Common myeloid progenitor, CD34-positive (primary cell): ENCODE measurements around the gene RBMS1.

Experiments used
- CTCF ChIA-PET: fragments of 350-600 bp; sonication (Branson Sonifier 250); formaldehyde crosslinking; loops from one replicate; lab custom pipeline; 2021; ENCODE audit warnings: antibody characterized with exemption; lab: Charles Lee
- POLR2A ChIA-PET: fragments of 350-600 bp; sonication (Branson Sonifier 250); formaldehyde crosslinking; loops from one replicate; lab custom pipeline; 2021; ENCODE audit warnings: antibody characterized with exemption; lab: Charles Lee
- DNase-seq, 3 donors: peaks; one replicate each; pipeline versions ENCODE4 v3.0.0 to v3.0.0-alpha.2; 2013
- H3K27ac ChIP-seq, 2 experiments: 1 replicate in 1 of 2; 2 replicates in 1 of 2; pipeline ENCODE4 v1.7.0; 2013; ENCODE audit warnings: inconsistent platforms in 2 of 2, low read length in 2 of 2, mild to moderate bottlenecking in 2 of 2, low read depth in 1 of 2, moderate library complexity in 1 of 2; ENCODE audit not compliant: severe bottlenecking in 2 of 2, insufficient read depth in 1 of 2, poor library complexity in 1 of 2
- H3K27me3 ChIP-seq, 5 experiments: replicated peaks in 2 of 5; 1 replicate in 3 of 5; 2 replicates in 2 of 5; pipeline versions ENCODE4 v1.6.1 to v1.7.0; 2013; ENCODE audit warnings: low read length in 4 of 5, mild to moderate bottlenecking in 2 of 5, moderate library complexity in 2 of 5, inconsistent platforms in 1 of 5; ENCODE audit not compliant: insufficient read depth in 5 of 5, control insufficient read depth in 4 of 5
- H3K36me3 ChIP-seq, 4 experiments: 1 replicate in 2 of 4; 2 replicates in 2 of 4; pipeline versions ENCODE4 v1.6.1 to v1.7.0; 2013; ENCODE audit warnings: low read length in 3 of 4, control low read depth in 1 of 4, mild to moderate bottlenecking in 1 of 4; ENCODE audit not compliant: control insufficient read depth in 4 of 4, insufficient read depth in 4 of 4
- H3K4me1 ChIP-seq, 4 experiments: 1 replicate in 3 of 4; 2 replicates in 1 of 4; pipeline versions ENCODE4 v1.6.1 to v1.7.1; 2013; ENCODE audit warnings: low read length in 3 of 4, mild to moderate bottlenecking in 3 of 4, control low read depth in 1 of 4, inconsistent platforms in 1 of 4, moderate library complexity in 1 of 4; ENCODE audit not compliant: control insufficient read depth in 4 of 4, insufficient read depth in 4 of 4; ENCODE audit errors: control extremely low read depth in 1 of 4
- H3K4me3 ChIP-seq, 7 experiments: 1 replicate in 4 of 7; 2 replicates in 3 of 7; pipeline versions ENCODE4 v1.5.1 to v1.7.0; 2013; ENCODE audit warnings: mild to moderate bottlenecking in 7 of 7, low read length in 6 of 7, moderate library complexity in 6 of 7, inconsistent platforms in 2 of 7, low read depth in 2 of 7, control low read depth in 1 of 7; ENCODE audit not compliant: insufficient read depth in 4 of 7, control insufficient read depth in 1 of 7; ENCODE audit errors: extremely low read depth in 1 of 7
- H3K9me3 ChIP-seq, 5 experiments: 1 replicate in 4 of 5; 2 replicates in 1 of 5; pipeline versions ENCODE4 v1.6.1 to v1.7.1; 2013; ENCODE audit warnings: low read length in 4 of 5, mild to moderate bottlenecking in 2 of 5, inconsistent platforms in 1 of 5, low read depth in 1 of 5, moderate library complexity in 1 of 5; ENCODE audit not compliant: control insufficient read depth in 4 of 5, insufficient read depth in 2 of 5; ENCODE audit errors: control extremely low read depth in 1 of 5
- WGBS: methylation state at CpG from one replicate; pipeline ENCODE4 v1.1.5; 2013; ENCODE audit not compliant: insufficient coverage; 5-methylcytosine and 5-hydroxymethylcytosine counted together

RBMS1 gene

GRCh38 chr2:160465002-160465401 is 28.6 kb downstream of the RBMS1 start:
- DNase-seq = no peak
- WGBS = 100% methylated on average over 2 of the region's 2 CpGs
- H3K27ac ChIP-seq = no peak overlapping the region
- ChIA-PET CTCF (no interaction called here), POLR2A (no interaction called here)
- no peak overlapping the region for H3K4me3 ChIP-seq
- H3K9me3 ChIP-seq = no peaks in the 10 kb centered on the region
- H3K27me3 ChIP-seq = no peaks in the 10 kb centered on the region
- H3K4me1 ChIP-seq = no peaks in the 10 kb centered on the region
- H3K36me3 ChIP-seq = no peaks in the 10 kb centered on the region

- WGBS = 80% methylated on average over 1 of the region's 2 CpGs
- Histone ChIP-seq H3K4me3 (no peak overlapping the region), H3K27ac (no peak overlapping the region), H3K9me3 (no peaks in the 10 kb centered on the region), H3K27me3 (no peaks in the 10 kb centered on the region), H3K4me1 (no peaks in the 10 kb centered on the region), H3K36me3 (no peaks in the 10 kb centered on the region)
- ChIA-PET POLR2A (no interaction called here), CTCF (interaction anchor here (0.8 kb wide), 1 partner anchor 23 kb away, joined by 3 read pairs; no protein-coding TSS in a partner anchor)
- DNase-seq = no peak
These were observed 29.6 kb downstream of the RBMS1 start for GRCh38 chr2:160464017-160464416.

GRCh38 chr2:160463245-160463644 is 30.4 kb downstream of the RBMS1 start:
- ChIA-PET POLR2A (interaction anchor here (0.7 kb wide), 1 partner anchor 11 kb away, joined by 3 read pairs; no protein-coding TSS in a partner anchor), CTCF (interaction anchor here (0.8 kb wide), 1 partner anchor 23 kb away, joined by 3 read pairs; no protein-coding TSS in a partner anchor)
- no peak overlapping the region for H3K27ac ChIP-seq
- H3K4me1 ChIP-seq = no peaks in the 10 kb centered on the region
- H3K9me3 ChIP-seq = no peaks in the 10 kb centered on the region
- H3K4me3 ChIP-seq = no peak overlapping the region
- DNase-seq = no peak
- H3K36me3 ChIP-seq = no peaks in the 10 kb centered on the region
- 87% methylated on average over 7 of the region's 9 CpGs for WGBS
- H3K27me3 ChIP-seq = no peaks in the 10 kb centered on the region

DNA sequence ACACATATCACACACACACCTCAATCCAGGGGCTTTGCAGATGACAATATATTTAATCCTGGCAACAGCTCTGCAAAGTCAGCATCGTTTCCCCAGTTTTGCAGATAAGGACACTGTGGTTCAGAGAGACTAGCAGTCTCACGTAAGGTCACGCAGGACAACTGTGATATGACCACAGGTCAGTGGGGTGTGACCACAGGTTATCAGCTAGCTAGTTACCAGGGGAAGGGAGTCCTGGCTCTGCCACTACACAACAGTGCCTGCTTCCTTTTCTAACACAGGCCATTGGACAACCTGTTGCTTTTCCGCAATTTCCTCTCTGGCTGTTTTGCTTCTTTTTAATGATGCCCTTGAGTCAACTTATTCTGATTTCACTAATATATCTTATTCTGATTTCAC is 33.3 kb downstream of the RBMS1 start:
- peak in 1 of 3 donors; percentile 15 for DNase-seq
- ChIA-PET POLR2A (interaction anchor here (0.6 kb wide), 1 partner anchor 26 kb away, joined by 3 read pairs; no protein-coding TSS in a partner anchor), CTCF (no interaction called here)
- Histone ChIP-seq H3K27me3 (no peaks in the 10 kb centered on the region), H3K36me3 (no peaks in the 10 kb centered on the region), H3K9me3 (no peaks in the 10 kb centered on the region), H3K4me1 (no peaks in the 10 kb centered on the region), H3K4me3 (no peak overlapping the region), H3K27ac (no peak overlapping the region)
- 100% methylated on average over 3 of the region's 4 CpGs for WGBS

DNA sequence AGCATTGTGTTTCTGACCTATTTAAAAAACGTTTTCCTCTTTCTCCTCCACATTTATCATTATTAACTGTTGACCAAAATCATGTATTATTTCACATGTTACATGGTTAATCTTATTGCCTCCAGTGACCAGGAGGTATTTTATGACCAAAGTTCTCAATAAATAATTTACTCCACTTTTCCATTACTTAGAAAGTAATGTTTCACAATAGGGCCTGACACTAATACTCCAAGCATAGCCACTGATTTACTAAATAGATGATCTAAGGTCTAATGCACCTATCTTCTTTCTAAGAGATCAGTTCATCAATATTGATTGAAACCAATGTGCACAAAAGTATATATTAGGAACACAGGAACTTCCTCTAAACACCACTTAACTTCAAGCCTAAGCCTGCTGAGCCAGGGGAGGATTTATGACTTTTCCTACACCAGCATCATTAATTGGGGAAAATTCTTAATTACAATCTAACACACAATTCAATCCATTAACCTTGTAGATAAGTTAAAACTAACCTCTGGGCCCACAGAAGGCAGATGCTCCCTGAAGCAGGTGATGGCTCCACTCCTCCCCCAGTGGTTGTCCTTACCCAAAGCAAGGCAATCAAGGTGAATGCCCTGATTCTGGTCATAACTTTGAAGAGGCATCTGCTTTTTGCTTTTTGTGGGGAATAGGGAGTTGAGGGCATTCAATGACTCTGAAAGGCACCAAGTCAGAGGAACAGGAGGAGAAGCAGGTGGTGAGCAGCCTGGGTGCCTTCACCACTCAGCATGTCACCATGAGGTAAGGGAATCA is 33.9 kb downstream of the RBMS1 start:
- no peaks in the 10 kb centered on the region for H3K36me3 ChIP-seq
- ChIA-PET CTCF (no interaction called here), POLR2A (no interaction called here)
- no peaks in the 10 kb centered on the region for H3K27me3 ChIP-seq
- H3K9me3 ChIP-seq = no peaks in the 10 kb centered on the region
- WGBS = no CpG with 5 or more reads among the region's 1 CpG
- H3K4me1 ChIP-seq = no peaks in the 10 kb centered on the region
- H3K4me3 ChIP-seq = no peak overlapping the region
- DNase-seq = no peak
- H3K27ac ChIP-seq = no peak overlapping the region

DNA sequence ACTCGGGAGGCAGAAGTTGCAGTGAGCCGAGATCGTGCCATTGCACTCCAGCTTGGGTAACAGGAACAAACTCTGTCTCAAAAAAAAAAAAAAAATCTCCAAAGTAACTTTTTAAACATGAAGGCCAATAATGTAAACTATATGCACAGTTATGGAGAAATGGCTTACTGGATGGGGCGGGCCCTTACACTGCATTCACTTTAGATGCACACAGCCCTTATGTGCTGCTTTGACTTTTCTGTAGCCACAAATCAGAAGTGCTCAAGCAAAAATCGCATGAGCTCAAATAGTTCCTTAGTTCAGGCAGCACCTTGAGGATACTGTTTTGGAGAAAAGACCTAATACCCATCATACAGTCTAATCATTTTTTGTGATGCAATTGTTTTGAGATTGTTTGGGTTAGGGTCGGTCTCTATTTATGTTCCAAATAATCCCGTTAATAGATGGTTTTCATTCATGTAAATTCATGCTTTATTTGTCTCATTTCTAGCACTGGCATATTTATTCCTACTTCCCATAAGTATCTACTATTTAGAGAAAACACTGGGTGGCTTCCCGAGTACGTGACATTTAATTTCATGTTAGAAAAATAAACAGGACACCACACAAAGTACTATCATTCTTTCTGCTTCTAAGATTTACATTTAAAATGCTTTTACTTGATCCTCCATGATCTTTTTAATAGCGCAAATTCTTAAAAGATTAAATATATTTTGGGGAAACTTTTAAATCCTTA is 34.7 kb downstream of the RBMS1 start:
- POLR2A ChIA-PET = no interaction called here
- Histone ChIP-seq H3K4me1 (peaks cover 0 to 4% (median 1%) of the 10 kb centered on the region in 4 experiments), H3K27ac (no peak overlapping the region), H3K36me3 (no peaks in the 10 kb centered on the region), H3K27me3 (no peaks in the 10 kb centered on the region), H3K9me3 (no peaks in the 10 kb centered on the region), H3K4me3 (no peak overlapping the region)
- 100% methylated on average over 1 of the region's 10 CpGs for WGBS
- no peak for DNase-seq
- CTCF ChIA-PET = no interaction called here

DNA sequence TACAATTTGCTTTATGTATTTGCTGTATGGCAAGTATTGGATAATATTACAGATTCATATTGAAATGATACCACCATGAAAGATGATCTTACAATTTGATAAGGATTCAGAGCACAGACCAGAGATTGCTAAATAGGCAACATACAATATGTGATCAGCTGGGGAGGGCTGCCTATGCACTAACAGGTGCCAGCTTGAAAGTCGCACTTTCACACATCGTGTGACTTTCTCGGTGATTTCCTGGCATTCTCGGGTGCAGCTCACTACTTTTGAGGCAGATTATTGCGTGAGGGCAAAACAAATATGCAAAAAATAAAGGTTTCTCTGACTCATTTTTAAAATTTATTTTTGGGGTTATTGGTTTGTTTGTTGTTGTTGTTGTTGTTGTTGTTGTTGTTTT is 36.0 kb downstream of the RBMS1 start:
- DNase-seq = no peak
- H3K27ac ChIP-seq = no peak overlapping the region
- ChIA-PET POLR2A (no interaction called here), CTCF (interaction anchor here (1.2 kb wide), 2 partner anchors 14 to 28 kb away, joined by 3 to 4 read pairs; no protein-coding TSS in a partner anchor)
- H3K4me3 ChIP-seq = no peak overlapping the region
- WGBS = 96% methylated on average over 5 of the region's 5 CpGs
- peaks cover 0 to 4% (median 1%) of the 10 kb centered on the region in 4 experiments for H3K4me1 ChIP-seq
- no peaks in the 10 kb centered on the region for H3K9me3 ChIP-seq
- no peaks in the 10 kb centered on the region for H3K36me3 ChIP-seq
- H3K27me3 ChIP-seq = no peaks in the 10 kb centered on the region
